Measurements from ENCODE around the gene SHROOM3. TPM values are rescaled to one million over a fixed set of nuclear protein-coding genes. Genes with fewer than 3 reads are reported as not detected.

The SHROOM3 gene
- total RNA-seq, 4 donors from 2014 or later: 44.4 to 101 (median 88.5) TPM

- WGBS: 99% methylated on average over 10 of the region's 10 CpGs
- intact Hi-C loops (cut with DNase I): no loop called here
- no peak overlapping the region for H3K4me3 ChIP-seq
- no peak for TF ChIP-seq EP300 (IDR thresholded peaks at IDR 0.05)
- H3K36me3 ChIP-seq: no peaks in the 10 kb centered on the region
- no peaks in the 10 kb centered on the region for H3K27me3 ChIP-seq
- no peaks in the 10 kb centered on the region for H3K9me3 ChIP-seq
- H3K27ac ChIP-seq (replicated peaks in 1 of 4): no peak overlapping the region
- DNase-seq (ENCODE audit: extremely low spot score): no peak
- peaks cover 2 to 26% (median 20%) of the 10 kb centered on the region in 4 donors for H3K4me1 ChIP-seq
Observed at GRCh38 chr4:76554630-76555029, 119.6 kb downstream of the SHROOM3 start.

- H3K4me3 ChIP-seq: no peak overlapping the region
- H3K36me3 ChIP-seq: no peaks in the 10 kb centered on the region
- no peaks in the 10 kb centered on the region for H3K9me3 ChIP-seq
- WGBS: 100% methylated on average over 1 of the region's 1 CpG
- H3K27ac ChIP-seq (replicated peaks in 1 of 4): no peak overlapping the region
- intact Hi-C loops (cut with DNase I): no loop called here
- no peak for TF ChIP-seq POLR2AphosphoS5 (IDR thresholded peaks at IDR 0.05)
- no peak for TF ChIP-seq EP300 (IDR thresholded peaks at IDR 0.05)
- TF ChIP-seq CTCF (IDR thresholded peaks at IDR 0.05): no peak
- no peak for TF ChIP-seq POLR2A (IDR thresholded peaks at IDR 0.05; ENCODE audit: low read depth)
- H3K4me1 ChIP-seq: peaks cover 6 to 20% (median 17%) of the 10 kb centered on the region in 4 donors
- no peak for DNase-seq (ENCODE audit: extremely low spot score)
- H3K27me3 ChIP-seq: no peaks in the 10 kb centered on the region
Observed at GRCh38 chr4:76556452-76556851, 121.4 kb downstream of the SHROOM3 start.

- DNase-seq (ENCODE audit: extremely low spot score): no peak
- no peak for TF ChIP-seq CTCF (IDR thresholded peaks at IDR 0.05)
- TF ChIP-seq POLR2AphosphoS5 (IDR thresholded peaks at IDR 0.05): no peak
- no peak for TF ChIP-seq EP300 (IDR thresholded peaks at IDR 0.05)
- no peak for TF ChIP-seq POLR2A (IDR thresholded peaks at IDR 0.05; ENCODE audit: low read depth)
- Histone ChIP-seq H3K4me1 (peaks cover 18 to 42% (median 37%) of the 10 kb centered on the region in 4 donors), H3K27me3 (no peaks in the 10 kb centered on the region), H3K9me3 (no peaks in the 10 kb centered on the region), H3K36me3 (no peaks in the 10 kb centered on the region), H3K4me3 (no peak overlapping the region), H3K27ac (replicated peaks in 1 of 4) (no peak overlapping the region)
- WGBS: 85% methylated on average over 5 of the region's 5 CpGs
- intact Hi-C loops (cut with DNase I): no loop called here
Observed at GRCh38 chr4:76558396-76559235, 123.6 kb downstream of the SHROOM3 start.

- H3K27ac ChIP-seq (replicated peaks in 1 of 4): peak overlapping the region; percentile 7 to 48 (median 30)
- 75% methylated on average over 13 of the region's 13 CpGs for WGBS
- DNase-seq (ENCODE audit: extremely low spot score): no peak
- no peak overlapping the region for H3K4me3 ChIP-seq
- peaks cover 23 to 50% (median 45%) of the 10 kb centered on the region in 4 donors for H3K4me1 ChIP-seq
- H3K9me3 ChIP-seq: no peaks in the 10 kb centered on the region
- TF ChIP-seq POLR2A (IDR thresholded peaks at IDR 0.05; ENCODE audit: low read depth) (no peak), EP300 (IDR thresholded peaks at IDR 0.05) (no peak), POLR2AphosphoS5 (IDR thresholded peaks at IDR 0.05) (no peak), CTCF (IDR thresholded peaks at IDR 0.05) (no peak)
- H3K27me3 ChIP-seq: no peaks in the 10 kb centered on the region
- intact Hi-C loops (cut with DNase I): no loop called here
- H3K36me3 ChIP-seq: no peaks in the 10 kb centered on the region
Observed at GRCh38 chr4:76559236-76560071, 124.4 kb downstream of the SHROOM3 start.

GRCh38 chr4:76562161-76562560, 127.1 kb downstream of the SHROOM3 start:
- H3K27me3 ChIP-seq: no peaks in the 10 kb centered on the region
- peaks cover 23 to 54% (median 47%) of the 10 kb centered on the region in 4 donors for H3K4me1 ChIP-seq
- H3K36me3 ChIP-seq: no peaks in the 10 kb centered on the region
- no peak for TF ChIP-seq EP300 (IDR thresholded peaks at IDR 0.05)
- TF ChIP-seq POLR2AphosphoS5 (IDR thresholded peaks at IDR 0.05): no peak
- no peak for TF ChIP-seq POLR2A (IDR thresholded peaks at IDR 0.05; ENCODE audit: low read depth)
- no peak for TF ChIP-seq CTCF (IDR thresholded peaks at IDR 0.05)
- WGBS: 33% methylated on average over 2 of the region's 2 CpGs
- intact Hi-C loops (cut with DNase I): no loop called here
- H3K9me3 ChIP-seq: no peaks in the 10 kb centered on the region
- no peak for DNase-seq (ENCODE audit: extremely low spot score)
- no peak overlapping the region for H3K4me3 ChIP-seq
- H3K27ac ChIP-seq (replicated peaks in 1 of 4): peak overlapping the region; percentile 52 to 71 (median 62)

Measured in esophagus muscularis mucosa (tissue), 4 donors.